Breast epithelium (tissue), 4 donors: ENCODE results near the gene WSB2. TPM values are rescaled to one million over a fixed set of nuclear protein-coding genes. Genes with fewer than 3 reads are reported as not detected.
"Not testable (repeated sequence)": the region's sequence is repeated elsewhere in the genome, so short reads cannot be mapped to it uniquely, and the experiment has no call there.

Experiments used
- DNase-seq, 2 donors: peaks; one replicate each; pipeline ENCODE4 v3.0.0-alpha.2; 2019; ENCODE audit warnings: low spot score in 2 of 2
- H3K27ac ChIP-seq, 2 donors: fragments of 200-600 bp; sonication (generic) in 1 of 2; one replicate each; pipeline ENCODE4 v1.5.1; 2016 to 2019; ENCODE audit warnings: mild to moderate bottlenecking in 1 of 2
- H3K27me3 ChIP-seq, 2 donors: fragments of 200-600 bp; sonication (generic) in 1 of 2; one replicate each; pipeline versions ENCODE4 v1.5.1 to v1.6.0; 2017 to 2019; ENCODE audit warnings: control low read depth in 1 of 2, mild to moderate bottlenecking in 1 of 2
- H3K36me3 ChIP-seq: fragments of 200-600 bp; one replicate; pipeline ENCODE4 v1.5.1; 2019
- H3K4me1 ChIP-seq, 2 donors: fragments of 200-600 bp; sonication (generic); one replicate each; pipeline ENCODE4 v1.5.1; 2016 to 2019; ENCODE audit warnings: control low read depth in 1 of 2
- H3K4me3 ChIP-seq, 3 donors: fragments of 200-600 bp; sonication (generic); 1 replicate in 2 of 3; 2 replicates in 1 of 3; pipeline ENCODE4 v1.5.1; 2016 to 2019; ENCODE audit warnings: mild to moderate bottlenecking in 3 of 3, moderate library complexity in 2 of 3
- H3K9me3 ChIP-seq, 2 donors: fragments of 200-600 bp; sonication (generic) in 1 of 2; one replicate each; pipeline ENCODE4 v1.5.1; 2016 to 2019; ENCODE audit warnings: control low read depth in 1 of 2
- CTCF ChIP-seq, 3 donors: fragments of 450-650 bp; IDR thresholded peaks; one replicate each; pipeline ENCODE4 v1.5.1; 2016 to 2017; ENCODE audit warnings: antibody characterized with exemption in 3 of 3, mild to moderate bottlenecking in 3 of 3, moderate library complexity in 3 of 3
- POLR2A ChIP-seq: fragments of 450-650 bp; IDR thresholded peaks from one replicate; pipeline ENCODE4 v1.6.1; 2016; ENCODE audit warnings: antibody characterized with exemption, mild to moderate bottlenecking, moderate library complexity
- POLR2AphosphoS5 ChIP-seq, 3 donors: sonication (generic); formaldehyde crosslinking; IDR thresholded peaks; one replicate each; pipeline ENCODE4 v1.6.1; 2017; ENCODE audit warnings: antibody characterized with exemption in 3 of 3
- intact Hi-C: fragments of 100-400 bp; cut with DNase I; formaldehyde crosslinking; loops from one replicate; pipeline ENCODE4 v1.15.1; 2023; ENCODE audit warnings: low total_unique reads
- total RNA-seq, 3 donors: library from RNA; depleted of rRNA; stranded (reverse); fragments of >200 nt; gene quantifications; one replicate each; pipeline ENCODE4 v1.1.0, GENCODE V29; 2016

Gene WSB2
- total RNA-seq, 3 donors from 2014 or later: 26.2 to 51.4 (median 40.0) TPM

GRCh38 chr12:118098401-118098800, 37.4 kb upstream of the WSB2 start:
- Histone ChIP-seq H3K27ac (no peak overlapping the region), H3K9me3 (no peaks in the 10 kb centered on the region), H3K36me3 (no peaks in the 10 kb centered on the region), H3K4me1 (no peaks in the 10 kb centered on the region), H3K27me3 (no peaks in the 10 kb centered on the region), H3K4me3 (no peak overlapping the region)
- TF ChIP-seq POLR2A: no peak
- no peak for TF ChIP-seq POLR2AphosphoS5 (IDR thresholded peaks at IDR 0.05)
- no peak for TF ChIP-seq CTCF (IDR thresholded peaks at IDR 0.05)
- DNase-seq: no peak
- intact Hi-C loops: no loop called here

GRCh38 chr12:118094039-118094438, 33.1 kb upstream of the WSB2 start:
- no peaks in the 10 kb centered on the region for H3K36me3 ChIP-seq
- no peak overlapping the region for H3K4me3 ChIP-seq
- H3K27ac ChIP-seq: no peak overlapping the region
- intact Hi-C loops: no loop called here
- no peak for TF ChIP-seq POLR2A
- no peak for TF ChIP-seq POLR2AphosphoS5 (IDR thresholded peaks at IDR 0.05)
- no peak for TF ChIP-seq CTCF (IDR thresholded peaks at IDR 0.05)
- DNase-seq: no peak
- H3K9me3 ChIP-seq: no peaks in the 10 kb centered on the region
- H3K27me3 ChIP-seq: no peaks in the 10 kb centered on the region
- H3K4me1 ChIP-seq: no peaks in the 10 kb centered on the region

GRCh38 chr12:118089782-118090181, 28.8 kb upstream of the WSB2 start:
- H3K27ac ChIP-seq: no peak overlapping the region
- no peaks in the 10 kb centered on the region for H3K4me1 ChIP-seq
- no peak for TF ChIP-seq POLR2AphosphoS5 (IDR thresholded peaks at IDR 0.05)
- TF ChIP-seq POLR2A: no peak
- TF ChIP-seq CTCF (IDR thresholded peaks at IDR 0.05): no peak
- DNase-seq: no peak
- no peak overlapping the region for H3K4me3 ChIP-seq
- no peaks in the 10 kb centered on the region for H3K36me3 ChIP-seq
- H3K9me3 ChIP-seq: no peaks in the 10 kb centered on the region
- intact Hi-C loops: no loop called here
- no peaks in the 10 kb centered on the region for H3K27me3 ChIP-seq

- H3K4me3 ChIP-seq: no peak overlapping the region
- intact Hi-C loops: no loop called here
- H3K36me3 ChIP-seq: no peaks in the 10 kb centered on the region
- H3K4me1 ChIP-seq: no peaks in the 10 kb centered on the region
- H3K27me3 ChIP-seq: no peaks in the 10 kb centered on the region
- H3K27ac ChIP-seq: no peak overlapping the region
- TF ChIP-seq POLR2AphosphoS5 (IDR thresholded peaks at IDR 0.05) (no peak), POLR2A (no peak), CTCF (IDR thresholded peaks at IDR 0.05) (no peak)
- DNase-seq: no peak
- no peaks in the 10 kb centered on the region for H3K9me3 ChIP-seq
Observed at GRCh38 chr12:118082161-118082560, 21.2 kb upstream of the WSB2 start.

GRCh38 chr12:118081521-118081920, 20.5 kb upstream of the WSB2 start:
- H3K36me3 ChIP-seq, H3K9me3 ChIP-seq, H3K4me1 ChIP-seq, H3K27me3 ChIP-seq, intact Hi-C loops, H3K4me3 ChIP-seq, H3K27ac ChIP-seq, DNase-seq: not testable (repeated sequence)

GRCh38 chr12:118073768-118074167, 12.8 kb upstream of the WSB2 start:
- no peak for DNase-seq
- H3K27ac ChIP-seq: no peak overlapping the region
- H3K4me1 ChIP-seq: no peaks in the 10 kb centered on the region
- H3K4me3 ChIP-seq: no peak overlapping the region
- no peaks in the 10 kb centered on the region for H3K27me3 ChIP-seq
- TF ChIP-seq CTCF (IDR thresholded peaks at IDR 0.05): no peak
- no peak for TF ChIP-seq POLR2AphosphoS5 (IDR thresholded peaks at IDR 0.05)
- no peak for TF ChIP-seq POLR2A
- H3K9me3 ChIP-seq: no peaks in the 10 kb centered on the region
- intact Hi-C loops: no loop called here
- no peaks in the 10 kb centered on the region for H3K36me3 ChIP-seq
